ENCODE data around the gene SPATA19.
A peak's percentile ranks its signal among the peaks of the same experiment; 100 is the strongest.

SPATA19 gene

GRCh38 chr11:133834682-133835592, 10.4 kb downstream of the SPATA19 start:
- Histone ChIP-seq H3K9me3 (ENCODE audit: insufficient read depth, low read depth, low read length) (no peaks in the 10 kb centered on the region), H3K79me2 (ENCODE audit: insufficient read depth, low read length) (no peaks in the 10 kb centered on the region), H2AFZ (ENCODE audit: low read length) (no peak overlapping the region), H3K4me3 (ENCODE audit: low read length, poor library complexity, severe bottlenecking) (no peak overlapping the region), H3K4me1 (ENCODE audit: insufficient read depth, low read length, poor library complexity, severe bottlenecking) (no peaks in the 10 kb centered on the region), H4K20me1 (ENCODE audit: insufficient read depth, low read length, poor library complexity, severe bottlenecking) (no peaks in the 10 kb centered on the region), H3K36me3 (ENCODE audit: insufficient read depth, low read length) (no peaks in the 10 kb centered on the region), H3K27me3 (ENCODE audit: insufficient read depth, low read length, poor library complexity, severe bottlenecking) (no peaks in the 10 kb centered on the region), H3K9ac (ENCODE audit: low read depth, low read length, poor library complexity, severe bottlenecking) (no peak overlapping the region), H3F3A (ENCODE audit: low read depth) (no peaks in the 10 kb centered on the region), H3K4me2 (ENCODE audit: low read depth, low read length, poor library complexity, severe bottlenecking) (no peak overlapping the region), H3K9me2 (replicated peaks; ENCODE audit: low read depth, low read length) (no peaks in the 10 kb centered on the region)
- TF ChIP-seq EZH2phosphoT487 (IDR thresholded peaks at IDR 0.05; ENCODE audit: borderline replicate concordance) (no peak), CTCF (conservative IDR thresholded peaks at IDR 0.05; ENCODE audit: low read length) (peak; percentile 77)

GRCh38 chr11:133833898-133834681, 11.2 kb downstream of the SPATA19 start:
- Histone ChIP-seq H3F3A (ENCODE audit: low read depth) (no peaks in the 10 kb centered on the region), H3K79me2 (ENCODE audit: insufficient read depth, low read length) (no peaks in the 10 kb centered on the region), H3K27me3 (ENCODE audit: insufficient read depth, low read length, poor library complexity, severe bottlenecking) (no peaks in the 10 kb centered on the region), H3K9me3 (ENCODE audit: insufficient read depth, low read depth, low read length) (0 out of 2 replicates have a peak, but pooled peaks cover 4% of the 10 kb centered on the region), H2AFZ (ENCODE audit: low read length) (no peak overlapping the region), H3K4me1 (ENCODE audit: insufficient read depth, low read length, poor library complexity, severe bottlenecking) (no peaks in the 10 kb centered on the region), H3K9ac (ENCODE audit: low read depth, low read length, poor library complexity, severe bottlenecking) (no peak overlapping the region), H4K20me1 (ENCODE audit: insufficient read depth, low read length, poor library complexity, severe bottlenecking) (no peaks in the 10 kb centered on the region), H3K4me2 (ENCODE audit: low read depth, low read length, poor library complexity, severe bottlenecking) (no peak overlapping the region), H3K4me3 (ENCODE audit: low read length, poor library complexity, severe bottlenecking) (no peak overlapping the region), H3K9me2 (replicated peaks; ENCODE audit: low read depth, low read length) (no peaks in the 10 kb centered on the region), H3K36me3 (ENCODE audit: insufficient read depth, low read length) (no peaks in the 10 kb centered on the region)
- no peak for TF ChIP-seq EZH2phosphoT487 (IDR thresholded peaks at IDR 0.05; ENCODE audit: borderline replicate concordance)
- TF ChIP-seq CTCF (conservative IDR thresholded peaks at IDR 0.05; ENCODE audit: low read length) = no peak

GRCh38 chr11:133832991-133833897, 12.1 kb downstream of the SPATA19 start:
- Histone ChIP-seq H3K9ac (ENCODE audit: low read depth, low read length, poor library complexity, severe bottlenecking) (no peak overlapping the region), H3K36me3 (ENCODE audit: insufficient read depth, low read length) (no peaks in the 10 kb centered on the region), H4K20me1 (ENCODE audit: insufficient read depth, low read length, poor library complexity, severe bottlenecking) (no peaks in the 10 kb centered on the region), H3F3A (ENCODE audit: low read depth) (no peaks in the 10 kb centered on the region), H3K4me2 (ENCODE audit: low read depth, low read length, poor library complexity, severe bottlenecking) (no peak overlapping the region), H3K4me1 (ENCODE audit: insufficient read depth, low read length, poor library complexity, severe bottlenecking) (no peaks in the 10 kb centered on the region), H3K27me3 (ENCODE audit: insufficient read depth, low read length, poor library complexity, severe bottlenecking) (no peaks in the 10 kb centered on the region), H2AFZ (ENCODE audit: low read length) (no peak overlapping the region), H3K9me3 (ENCODE audit: insufficient read depth, low read depth, low read length) (peaks cover 6% of the 10 kb centered on the region; the same call in 1 of the 2 replicates), H3K4me3 (ENCODE audit: low read length, poor library complexity, severe bottlenecking) (no peak overlapping the region), H3K9me2 (replicated peaks; ENCODE audit: low read depth, low read length) (no peaks in the 10 kb centered on the region), H3K79me2 (ENCODE audit: insufficient read depth, low read length) (no peaks in the 10 kb centered on the region)
- TF ChIP-seq CTCF (conservative IDR thresholded peaks at IDR 0.05; ENCODE audit: low read length) (no peak), EZH2phosphoT487 (IDR thresholded peaks at IDR 0.05; ENCODE audit: borderline replicate concordance) (no peak)
